ENCODE data around the gene MGARP. TPM values are rescaled to one million over a fixed set of nuclear protein-coding genes. Genes with fewer than 3 reads are reported as not detected.

MGARP gene
- polyA plus RNA-seq, 1 donor from 2014 or later, result 1.3 TPM

GRCh38 chr4:139266208-139266582, 13.8 kb downstream of the MGARP start:
- TF ChIP-seq SMC3 (conservative IDR thresholded peaks at IDR 0.05; ENCODE audit: poor library complexity), result no peak
- no peak for TF ChIP-seq MXI1 (conservative IDR thresholded peaks at IDR 0.05; ENCODE audit: poor library complexity, severe bottlenecking)
- no peak for TF ChIP-seq POLR2AphosphoS5 (IDR thresholded peaks at IDR 0.05)
- no peak for TF ChIP-seq TAF1 (IDR thresholded peaks at IDR 0.05; ENCODE audit: low read depth)
- no peaks in the 10 kb centered on the region for H3K9me3 ChIP-seq (ENCODE audit: low read length)
- H3K4me3 ChIP-seq (ENCODE audit: low read length), result no peak overlapping the region
- no peaks in the 10 kb centered on the region for H3K9me2 ChIP-seq (ENCODE audit: insufficient read depth, low read length)
- no peak overlapping the region for H3K4me2 ChIP-seq (ENCODE audit: low read length)
- no peak overlapping the region for H3K27ac ChIP-seq (ENCODE audit: low read length)
- H3K36me3 ChIP-seq (ENCODE audit: insufficient read depth, low read length), result no peaks in the 10 kb centered on the region
- H3K79me2 ChIP-seq (replicated peaks; ENCODE audit: insufficient read depth, low read length), result no peaks in the 10 kb centered on the region
- H3K27me3 ChIP-seq (ENCODE audit: insufficient read depth, low read depth, low read length), result no peaks in the 10 kb centered on the region
- H2AFZ ChIP-seq (ENCODE audit: low read depth, low read length), result no peak overlapping the region
- no peak overlapping the region for H3K9ac ChIP-seq (ENCODE audit: low read length)
- no peaks in the 10 kb centered on the region for H4K20me1 ChIP-seq (ENCODE audit: insufficient read depth)
- H3F3A ChIP-seq (ENCODE audit: insufficient read depth, low read length, poor library complexity, severe bottlenecking), result no peaks in the 10 kb centered on the region

GRCh38 chr4:139265654-139266053, 14.4 kb downstream of the MGARP start:
- no peaks in the 10 kb centered on the region for H3K79me2 ChIP-seq (replicated peaks; ENCODE audit: insufficient read depth, low read length)
- no peaks in the 10 kb centered on the region for H3K9me3 ChIP-seq (ENCODE audit: low read length)
- H2AFZ ChIP-seq (ENCODE audit: low read depth, low read length), result no peak overlapping the region
- no peak overlapping the region for H3K4me2 ChIP-seq (ENCODE audit: low read length)
- H3F3A ChIP-seq (ENCODE audit: insufficient read depth, low read length, poor library complexity, severe bottlenecking), result no peaks in the 10 kb centered on the region
- no peaks in the 10 kb centered on the region for H3K9me2 ChIP-seq (ENCODE audit: insufficient read depth, low read length)
- H4K20me1 ChIP-seq (ENCODE audit: insufficient read depth), result no peaks in the 10 kb centered on the region
- H3K9ac ChIP-seq (ENCODE audit: low read length), result no peak overlapping the region
- H3K27ac ChIP-seq (ENCODE audit: low read length), result no peak overlapping the region
- no peaks in the 10 kb centered on the region for H3K36me3 ChIP-seq (ENCODE audit: insufficient read depth, low read length)
- no peak for TF ChIP-seq REST (IDR thresholded peaks at IDR 0.05; ENCODE audit: borderline replicate concordance)
- TF ChIP-seq POLR2AphosphoS5 (IDR thresholded peaks at IDR 0.05), result no peak
- no peak for TF ChIP-seq EZH2 (IDR thresholded peaks at IDR 0.05; ENCODE audit: borderline replicate concordance, insufficient read depth, low read length, poor library complexity, severe bottlenecking)
- no peak for TF ChIP-seq SMC3 (conservative IDR thresholded peaks at IDR 0.05; ENCODE audit: poor library complexity)
- TF ChIP-seq EP300 (conservative IDR thresholded peaks at IDR 0.05; ENCODE audit: poor library complexity, severe bottlenecking), result no peak
- TF ChIP-seq CTCF (IDR thresholded peaks at IDR 0.05; ENCODE audit: poor library complexity, severe bottlenecking), result no peak
- no peak for TF ChIP-seq TAF1 (IDR thresholded peaks at IDR 0.05; ENCODE audit: low read depth)
- TF ChIP-seq MXI1 (conservative IDR thresholded peaks at IDR 0.05; ENCODE audit: poor library complexity, severe bottlenecking), result no peak
- H3K4me3 ChIP-seq (ENCODE audit: low read length), result no peak overlapping the region
- H3K27me3 ChIP-seq (ENCODE audit: insufficient read depth, low read depth, low read length), result no peaks in the 10 kb centered on the region

GRCh38 chr4:139256349-139256748, 23.7 kb downstream of the MGARP start:
- Histone ChIP-seq H3K4me2 (ENCODE audit: low read length) (no peak overlapping the region), H3K9me2 (ENCODE audit: insufficient read depth, low read length) (no peaks in the 10 kb centered on the region), H3K27ac (ENCODE audit: low read length) (no peak overlapping the region), H3K4me3 (ENCODE audit: low read length) (no peak overlapping the region), H3K36me3 (ENCODE audit: insufficient read depth, low read length) (no peaks in the 10 kb centered on the region), H3F3A (ENCODE audit: insufficient read depth, low read length, poor library complexity, severe bottlenecking) (no peaks in the 10 kb centered on the region), H3K9ac (ENCODE audit: low read length) (no peak overlapping the region), H2AFZ (ENCODE audit: low read depth, low read length) (no peak overlapping the region), H3K79me2 (replicated peaks; ENCODE audit: insufficient read depth, low read length) (no peaks in the 10 kb centered on the region), H3K27me3 (ENCODE audit: insufficient read depth, low read depth, low read length) (no peaks in the 10 kb centered on the region), H4K20me1 (ENCODE audit: insufficient read depth) (no peaks in the 10 kb centered on the region), H3K9me3 (ENCODE audit: low read length) (no peaks in the 10 kb centered on the region)
- no peak for TF ChIP-seq POLR2AphosphoS5 (IDR thresholded peaks at IDR 0.05)
- TF ChIP-seq EP300 (conservative IDR thresholded peaks at IDR 0.05; ENCODE audit: poor library complexity, severe bottlenecking), result no peak
- no peak for TF ChIP-seq EZH2 (IDR thresholded peaks at IDR 0.05; ENCODE audit: borderline replicate concordance, insufficient read depth, low read length, poor library complexity, severe bottlenecking)
- no peak for TF ChIP-seq MXI1 (conservative IDR thresholded peaks at IDR 0.05; ENCODE audit: poor library complexity, severe bottlenecking)
- no peak for TF ChIP-seq REST (IDR thresholded peaks at IDR 0.05; ENCODE audit: borderline replicate concordance)
- no peak for TF ChIP-seq TAF1 (IDR thresholded peaks at IDR 0.05; ENCODE audit: low read depth)
- TF ChIP-seq RAD21 (conservative IDR thresholded peaks at IDR 0.05), result no peak
- TF ChIP-seq SMC3 (conservative IDR thresholded peaks at IDR 0.05; ENCODE audit: poor library complexity), result no peak
- no peak for TF ChIP-seq CTCF (IDR thresholded peaks at IDR 0.05; ENCODE audit: poor library complexity, severe bottlenecking)
